HG03342 (cell line): ENCODE measurements around the gene BTRC.

ENCODE experiments used
- ATAC-seq: cut with Tn5 transposase; IDR thresholded peaks from one replicate; pipeline ENCODE4 v1.9.1; 2021; ENCODE audit warnings: mild to moderate bottlenecking, moderate library complexity; ENCODE audit not compliant: unreplicated experiment

Gene BTRC

DNA sequence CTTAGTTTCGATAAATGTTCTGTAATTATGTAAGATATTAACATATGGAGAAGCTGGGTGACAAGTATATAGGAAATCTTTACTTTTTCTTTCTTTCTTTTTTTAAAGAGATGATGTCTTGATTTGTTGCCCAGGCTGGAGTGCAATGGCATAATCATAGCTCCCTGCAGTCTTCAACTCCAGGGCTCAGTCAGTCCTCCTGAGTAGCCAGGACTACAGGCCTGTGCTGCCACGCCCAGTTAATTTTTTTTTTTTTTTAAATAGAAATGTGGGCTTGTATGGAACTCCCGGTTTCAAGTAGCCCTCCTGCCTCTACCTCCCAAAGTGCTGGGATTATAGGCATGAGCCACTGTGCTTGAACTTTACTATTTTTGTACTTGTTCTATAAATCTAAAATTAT is 122.4 kb downstream of the BTRC start:
- no peak for ATAC-seq

DNA sequence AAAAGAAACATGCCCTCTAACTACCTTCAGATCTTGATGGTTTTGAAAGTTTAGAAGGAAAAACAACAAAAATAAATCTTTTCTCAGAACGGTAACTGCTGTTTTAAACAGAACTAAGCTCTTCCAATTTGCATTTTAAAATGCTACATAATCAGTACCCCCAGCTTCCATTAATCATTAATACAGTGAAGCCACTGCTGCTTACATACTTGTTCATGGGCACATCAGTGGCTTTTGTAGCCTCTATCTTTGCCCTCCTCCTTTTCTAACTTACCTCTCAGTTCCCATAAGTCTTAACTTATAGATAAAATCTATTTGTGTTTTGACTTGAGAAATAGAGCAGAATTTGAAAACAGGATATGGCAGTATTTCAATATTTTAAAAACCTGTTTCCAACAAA is 125.0 kb downstream of the BTRC start:
- ATAC-seq, result no peak

- ATAC-seq, result no peak
Observed at GRCh38 chr10:101481256-101481655, 127.3 kb downstream of the BTRC start.

GRCh38 chr10:101482568-101482967 is 128.6 kb downstream of the BTRC start:
- ATAC-seq, result no peak

DNA sequence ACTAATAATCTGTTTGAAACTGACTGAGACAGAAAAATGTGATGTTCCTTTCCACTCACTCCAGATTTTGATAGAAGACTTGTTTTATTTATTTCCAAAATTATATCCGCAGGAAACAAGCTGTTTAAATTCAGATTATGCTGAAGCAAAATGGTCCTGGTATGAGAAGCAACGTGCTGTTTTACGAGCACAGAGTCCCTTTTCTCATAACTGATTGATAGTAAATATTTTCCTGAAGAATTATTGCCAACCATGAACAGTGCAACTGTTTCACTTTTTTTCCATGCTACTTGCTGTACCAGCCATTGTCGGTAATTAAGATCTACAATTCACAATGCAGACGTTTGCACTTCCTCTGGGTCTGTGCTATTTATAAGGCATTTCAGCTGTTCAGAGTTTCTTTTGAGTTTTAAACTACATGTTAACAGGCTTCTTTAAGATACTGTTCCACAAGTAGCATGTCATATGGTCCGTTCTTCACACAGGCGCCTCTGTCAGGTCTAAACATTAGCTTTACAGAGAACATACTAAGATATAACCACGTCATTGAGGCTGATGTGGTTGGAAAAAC is 130.3 kb downstream of the BTRC start:
- no peak for ATAC-seq

DNA sequence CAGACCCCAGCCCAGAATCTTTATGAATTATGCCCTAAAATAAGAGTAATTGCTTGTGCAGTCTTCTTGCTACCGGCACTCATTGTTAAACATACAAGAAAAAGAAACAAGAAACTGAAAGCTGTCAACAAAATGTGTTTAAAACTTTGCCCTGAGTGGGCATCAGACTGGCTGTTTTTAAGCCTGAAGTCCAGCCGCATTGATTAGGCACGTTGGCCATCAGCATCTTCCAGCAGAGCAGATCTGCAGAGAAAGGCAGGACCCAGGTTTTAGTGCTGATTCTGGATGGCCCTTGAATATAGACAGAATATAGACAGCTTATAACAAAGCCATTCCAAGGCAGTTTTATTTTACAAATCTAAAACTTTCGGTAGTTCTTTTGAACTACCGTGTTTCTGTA is 131.2 kb downstream of the BTRC start:
- ATAC-seq, result no peak

GRCh38 chr10:101485681-101486554 is 132.0 kb downstream of the BTRC start:
- ATAC-seq, result no peak

DNA sequence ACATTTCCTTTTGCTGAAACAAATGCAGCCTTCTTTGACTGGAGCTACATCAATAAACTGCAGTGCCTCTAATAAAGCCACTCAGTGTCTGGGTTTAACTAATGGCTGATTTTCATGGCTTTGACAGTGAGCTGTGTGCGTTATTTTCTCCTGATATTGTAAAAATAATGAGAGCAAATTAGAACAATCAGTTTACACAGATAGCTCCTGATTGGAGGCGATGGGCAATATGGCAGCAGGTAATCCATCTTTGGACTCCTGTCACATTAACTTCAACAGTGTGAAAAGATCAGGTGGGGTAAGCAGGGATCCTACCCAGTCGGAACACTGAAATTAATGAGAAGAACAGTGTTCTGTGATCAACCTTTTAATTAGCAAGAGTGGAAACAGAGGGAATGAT is 133.4 kb downstream of the BTRC start:
- ATAC-seq, result no peak

GRCh38 chr10:101489355-101489754 is 135.4 kb downstream of the BTRC start:
- ATAC-seq, result no peak

DNA sequence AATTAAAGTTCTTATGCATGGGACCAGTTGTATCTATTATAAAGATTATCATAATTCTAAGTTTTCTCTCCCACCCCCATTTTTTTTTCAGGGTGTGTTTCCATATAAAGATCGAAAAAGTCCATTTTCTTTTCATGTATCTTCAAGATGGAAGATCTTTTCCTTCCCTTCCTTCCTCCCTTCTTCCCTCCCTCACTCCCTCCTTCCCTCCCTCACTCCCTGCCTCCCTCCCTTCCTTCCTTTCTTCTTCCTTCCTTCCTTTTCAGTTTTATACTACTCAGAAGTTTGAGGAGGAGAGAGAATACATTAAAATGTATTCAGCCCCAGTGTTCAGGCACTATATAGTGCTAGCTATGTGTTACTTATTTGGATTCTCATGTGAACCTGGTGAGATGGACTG is 136.1 kb downstream of the BTRC start:
- no peak for ATAC-seq

DNA sequence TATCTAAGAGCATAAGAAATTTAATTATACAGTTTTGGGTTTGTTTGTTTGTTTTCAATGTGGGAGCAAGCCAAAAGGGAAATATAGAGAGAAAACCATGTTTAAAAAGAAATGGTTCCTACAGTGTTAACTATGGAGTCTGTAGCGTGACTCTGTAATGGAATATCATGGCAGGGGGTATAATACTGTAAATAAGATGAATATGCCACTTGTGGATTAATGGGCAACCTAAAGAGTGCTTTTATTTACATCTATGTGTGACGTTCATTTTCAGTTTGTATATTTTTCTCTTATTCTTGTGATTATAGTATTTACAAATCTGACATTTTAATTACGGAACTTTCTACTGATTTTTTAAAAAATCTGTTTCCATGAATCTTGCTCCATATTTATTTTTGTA is 138.2 kb downstream of the BTRC start:
- ATAC-seq, result no peak

DNA sequence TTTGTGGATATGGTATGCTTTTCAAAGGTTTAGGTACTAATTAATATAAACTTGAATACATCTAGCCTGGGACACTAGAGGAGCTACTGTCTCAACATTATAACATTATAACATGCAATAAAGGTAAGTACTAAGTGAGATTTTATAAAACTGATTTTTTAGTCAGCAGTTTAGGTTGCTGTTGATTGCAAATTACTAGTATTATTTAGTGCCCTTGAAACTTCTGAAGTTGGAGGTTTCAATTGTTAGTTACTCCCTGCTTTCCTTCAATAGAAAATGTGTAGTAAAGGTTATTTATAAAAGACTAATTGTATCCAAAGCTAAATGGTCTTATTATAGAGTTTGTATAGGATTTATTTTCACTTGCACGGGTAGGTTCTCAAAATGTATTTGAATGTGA is 138.8 kb downstream of the BTRC start:
- no peak for ATAC-seq

- no peak for ATAC-seq
Observed at GRCh38 chr10:101493249-101493648, 139.3 kb downstream of the BTRC start.

DNA sequence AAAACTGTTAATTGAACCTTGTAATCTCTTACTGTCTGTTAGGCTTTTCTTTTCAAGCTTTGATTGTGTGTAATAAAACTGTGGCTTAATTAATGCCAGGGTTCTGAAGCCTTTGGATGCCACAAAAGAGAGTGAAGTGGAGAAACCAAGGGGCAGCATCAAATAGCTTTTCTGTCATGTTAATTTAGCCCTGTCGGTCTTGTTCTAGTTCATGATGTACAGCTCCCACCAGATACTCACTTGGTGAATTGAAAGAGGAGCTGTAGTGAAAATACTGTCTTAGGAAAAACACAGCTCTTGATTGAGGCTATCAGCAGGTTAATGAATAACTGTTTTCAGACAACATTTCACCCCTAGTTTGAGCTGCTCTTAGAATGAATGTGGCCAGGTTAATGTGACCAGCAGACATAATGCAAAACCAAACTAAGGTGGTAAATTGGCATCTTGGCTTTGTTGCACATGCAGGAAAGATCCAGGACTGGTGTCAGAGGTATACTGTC is 139.9 kb downstream of the BTRC start:
- ATAC-seq, result no peak

- ATAC-seq, result no peak
Observed at GRCh38 chr10:101494650-101495049, 140.7 kb downstream of the BTRC start.

GRCh38 chr10:101495324-101495925 is 141.5 kb downstream of the BTRC start:
- ATAC-seq, result no peak

- no peak for ATAC-seq
Observed at GRCh38 chr10:101504438-101504837, 150.5 kb downstream of the BTRC start.

DNA sequence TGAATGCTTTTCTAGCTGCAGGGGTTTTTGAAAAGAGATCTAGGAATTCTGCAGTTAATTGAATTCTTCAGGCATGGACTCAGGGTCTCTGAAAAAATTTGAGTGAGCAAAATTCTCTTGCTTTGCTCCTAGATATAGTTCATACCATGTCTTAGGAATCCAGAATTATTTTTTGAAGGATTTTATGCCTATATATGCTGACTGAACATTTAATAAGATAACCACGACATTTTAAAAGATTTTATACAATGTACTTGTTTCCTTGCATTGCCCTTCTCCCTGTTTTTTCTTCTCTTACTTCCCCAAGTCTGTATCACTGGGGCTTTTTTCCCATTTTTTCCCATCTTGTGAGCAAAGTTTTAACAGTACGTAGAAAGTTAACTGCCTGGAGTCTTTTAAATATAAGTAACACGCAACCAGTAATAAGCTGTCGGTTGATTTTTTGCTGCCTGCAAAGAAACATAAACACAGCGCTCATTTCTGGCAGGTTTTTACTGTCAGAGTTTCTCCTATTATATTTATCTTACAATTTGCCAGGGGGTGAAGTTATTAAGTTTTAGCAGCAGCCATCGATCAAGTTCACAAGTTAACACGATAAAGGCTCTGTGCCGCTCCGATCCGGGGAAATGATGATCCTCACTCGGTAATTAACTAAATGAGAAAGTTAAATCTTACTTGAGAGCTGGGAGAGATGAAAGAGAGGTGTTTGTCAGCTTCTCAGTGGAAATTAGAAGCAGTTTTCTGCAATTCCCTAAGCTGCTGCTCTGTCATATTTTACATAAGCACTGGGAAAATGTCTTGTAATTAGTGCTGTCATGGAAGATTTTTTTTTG is 153.1 kb downstream of the BTRC start:
- ATAC-seq, result no peak

DNA sequence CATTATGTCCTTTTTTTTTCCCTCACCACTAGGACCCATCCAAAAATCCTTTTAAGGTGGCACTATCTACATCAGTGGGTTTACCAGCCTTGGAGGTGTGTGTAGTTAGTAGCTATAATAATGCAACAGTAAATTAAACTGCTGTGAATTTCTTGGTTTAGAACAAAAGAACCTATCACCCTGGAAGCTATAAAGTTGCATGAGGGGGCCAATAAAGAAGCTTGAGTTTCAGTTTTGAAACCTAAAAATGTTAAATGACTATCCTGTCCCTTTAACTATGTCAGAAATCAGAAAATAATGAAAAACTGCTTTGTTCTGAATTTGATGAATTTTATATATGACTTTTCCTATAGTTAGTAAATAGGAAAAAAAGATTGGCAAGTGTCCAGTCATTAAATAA is 153.9 kb downstream of the BTRC start:
- ATAC-seq, result no peak

- ATAC-seq, result no peak
Observed at GRCh38 chr10:101511938-101512337, 158.0 kb downstream of the BTRC start.

GRCh38 chr10:101512738-101513137 is 158.8 kb downstream of the BTRC start:
- ATAC-seq, result no peak
